HepG2 (cell line): Measurements from ENCODE around the gene PIP4K2B. TPM values are rescaled to one million over a fixed set of nuclear protein-coding genes. Genes with fewer than 3 reads are reported as not detected.
A peak's percentile ranks its signal among the peaks of the same experiment; 100 is the strongest.

Source experiments
- BATF2 ChIP-seq: sonication (generic); formaldehyde crosslinking; IDR thresholded peaks from 2 replicates; pipeline ENCODE4 v1.8.0; 2022; ENCODE audit warnings: mild to moderate bottlenecking, missing genetic modification reagents, moderate library complexity
- ETV5 ChIP-seq: IDR thresholded peaks from 2 replicates; pipeline ENCODE4 v1.6.1; 2018; ENCODE audit warnings: missing biosample characterization, missing genetic modification reagents, inconsistent platforms, borderline replicate concordance
- FIP1L1 ChIP-seq: fragments of 200-400 bp; formaldehyde crosslinking; IDR thresholded peaks from 2 replicates; pipeline ENCODE4 v1.6.1; 2018; ENCODE audit warnings: low read depth, mild to moderate bottlenecking, low read length, moderate library complexity, borderline replicate concordance; ENCODE audit not compliant: insufficient read depth
- FOXK1 ChIP-seq: sonication (generic); formaldehyde crosslinking; IDR thresholded peaks from 2 replicates; pipeline ENCODE4 v1.4.0; 2020; ENCODE audit warnings: low read depth, missing genetic modification reagents, borderline replicate concordance
- IKZF1 ChIP-seq: fragments of 450-650 bp; IDR thresholded peaks from 2 replicates; pipeline ENCODE4 v1.7.1; 2016
- IRF9 ChIP-seq: sonication (generic); formaldehyde crosslinking; IDR thresholded peaks from 2 replicates; pipeline ENCODE4 v1.8.0; 2022; ENCODE audit warnings: missing genetic modification reagents, mild to moderate bottlenecking, borderline replicate concordance
- ISX ChIP-seq: sonication (generic); formaldehyde crosslinking; conservative IDR thresholded peaks from 2 replicates; pipeline ENCODE4 v1.5.0; 2020; ENCODE audit warnings: missing genetic modification reagents
- KDM1A ChIP-seq: IDR thresholded peaks from 2 replicates; pipeline ENCODE4 v1.6.1; 2016; ENCODE audit warnings: missing compliant biosample characterization
- KLF9 ChIP-seq: IDR thresholded peaks from 2 replicates; pipeline ENCODE4 v1.6.1; 2016; ENCODE audit warnings: low read depth
- MTA1 ChIP-seq: sonication (generic); formaldehyde crosslinking; IDR thresholded peaks from 2 replicates; pipeline ENCODE4 v1.4.0; 2020; ENCODE audit warnings: missing genetic modification reagents, mild to moderate bottlenecking, borderline replicate concordance
- NFE2L1 ChIP-seq: sonication (generic); formaldehyde crosslinking; IDR thresholded peaks from 2 replicates; pipeline ENCODE4 v1.4.0; 2020; ENCODE audit warnings: missing genetic modification reagents, mild to moderate bottlenecking, borderline replicate concordance
- PCBP1 ChIP-seq: fragments of 200-400 bp; formaldehyde crosslinking; IDR thresholded peaks from 2 replicates; pipeline ENCODE4 v1.6.1; 2017; ENCODE audit warnings: mild to moderate bottlenecking, low read depth, low read length, borderline replicate concordance
- RAD21 ChIP-seq: fragments of 450-650 bp; formaldehyde crosslinking; IDR thresholded peaks from 2 replicates; pipeline ENCODE4 v1.5.0; 2020; ENCODE audit warnings: mild to moderate bottlenecking
- RBFOX2 ChIP-seq: fragments of 200-400 bp; formaldehyde crosslinking; IDR thresholded peaks from 2 replicates; pipeline ENCODE4 v1.6.1; 2017; ENCODE audit warnings: low read depth, mild to moderate bottlenecking, low read length
- SAFB2 ChIP-seq: sonication (generic); formaldehyde crosslinking; IDR thresholded peaks from 2 replicates; pipeline ENCODE4 v1.5.1; 2020; ENCODE audit warnings: missing genetic modification reagents, low read depth, mild to moderate bottlenecking, borderline replicate concordance
- STAG1 ChIP-seq: sonication (generic); formaldehyde crosslinking; IDR thresholded peaks from 2 replicates; pipeline ENCODE4 v1.4.0; 2020; ENCODE audit warnings: missing genetic modification reagents
- TAF1 ChIP-seq: sonication (generic); formaldehyde crosslinking; IDR thresholded peaks from 2 replicates; pipeline ENCODE4 v1.4.0; 2020; ENCODE audit warnings: missing genetic modification reagents
- THAP11 ChIP-seq: IDR thresholded peaks from 2 replicates; pipeline ENCODE4 v1.6.1; 2016; ENCODE audit warnings: missing biosample characterization, missing genetic modification reagents
- ZNF263 ChIP-seq: sonication (generic); formaldehyde crosslinking; IDR thresholded peaks from 2 replicates; pipeline ENCODE4 v1.4.0; 2020; ENCODE audit warnings: missing genetic modification reagents
- ZNF326 ChIP-seq: sonication (generic); formaldehyde crosslinking; IDR thresholded peaks from 2 replicates; pipeline ENCODE4 v1.4.0; 2020; ENCODE audit warnings: missing genetic modification reagents, borderline replicate concordance
- ZNF431 ChIP-seq: sonication (generic); formaldehyde crosslinking; IDR thresholded peaks from 2 replicates; pipeline ENCODE4 v1.9.0; 2022; ENCODE audit warnings: missing genetic modification reagents, low read depth, mild to moderate bottlenecking, borderline replicate concordance
- ZNF546 ChIP-seq: sonication (generic); formaldehyde crosslinking; conservative IDR thresholded peaks from 2 replicates; pipeline ENCODE4 v1.8.1; 2023; ENCODE audit warnings: mild to moderate bottlenecking, missing genetic modification reagents
- ZNF724P ChIP-seq: sonication (generic); formaldehyde crosslinking; IDR thresholded peaks from 2 replicates; pipeline ENCODE4 v1.8.0; 2022; ENCODE audit warnings: missing genetic modification reagents, borderline replicate concordance
- ZNF747 ChIP-seq: sonication (generic); formaldehyde crosslinking; IDR thresholded peaks from 2 replicates; pipeline ENCODE4 v1.8.1; 2023; ENCODE audit warnings: missing genetic modification reagents, mild to moderate bottlenecking, borderline replicate concordance
- ZNF766 ChIP-seq: sonication (generic); formaldehyde crosslinking; IDR thresholded peaks from 2 replicates; pipeline ENCODE4 v1.5.0; 2020; ENCODE audit warnings: missing genetic modification reagents, borderline replicate concordance
- ZNF883 ChIP-seq: sonication (generic); formaldehyde crosslinking; IDR thresholded peaks from 2 replicates; pipeline ENCODE4 v1.5.1; 2020; ENCODE audit warnings: mild to moderate bottlenecking, missing genetic modification reagents; ENCODE audit errors: not compliant biosample characterization
- ZSCAN25 ChIP-seq: sonication (generic); formaldehyde crosslinking; IDR thresholded peaks from 2 replicates; pipeline ENCODE4 v1.8.0; 2022; ENCODE audit warnings: mild to moderate bottlenecking, missing genetic modification reagents
- polyA plus RNA-seq, 8 experiments: library from polyadenylated mRNA; depleted of rRNA in 3 of 8; stranded (reverse) in 7 of 8; unstranded in 1 of 8; fragments of >200 nt; fragmentation: Illumina TruSeq in 4 of 8; extraction: Trizol in 4 of 8; gene quantifications; 2 replicates each; pipeline versions ENCODE4 v1.2.1 to v1.2.3, GENCODE V29; 2011 to 2016; ENCODE audit warnings: low read depth in 4 of 8, missing spikeins in 1 of 8, mixed read lengths in 1 of 8; ENCODE audit not compliant: insufficient read depth in 1 of 8
- total RNA-seq, 5 experiments: library from RNA; depleted of rRNA; stranded (reverse); fragments of >200 nt; fragmentation: Illumina TruSeq; extraction: Trizol; gene quantifications; 2 replicates each; pipeline ENCODE4 v1.2.3, GENCODE V29; 2016; ENCODE audit warnings: low read depth in 1 of 5
- TF ChIP-seq, protein P1 (sequence below): sonication (generic); formaldehyde crosslinking; IDR thresholded peaks from 2 replicates; pipeline ENCODE4 v1.4.0; 2020; ENCODE audit warnings: mild to moderate bottlenecking, low read depth, missing genetic modification reagents
- TF ChIP-seq, protein P2 (sequence below): sonication (generic); formaldehyde crosslinking; IDR thresholded peaks from 2 replicates; pipeline ENCODE4 v1.4.0; 2020; ENCODE audit warnings: missing genetic modification reagents

Gene PIP4K2B
- total and polyA plus RNA-seq, 2 of the 13 experiments (the other 11 are each of a cell fraction or from before 2014, with no cell fraction given): 20.4 to 54.0 TPM

GRCh38 chr17:38729886-38730525 lies 69.3 kb downstream of the PIP4K2B start, which contains the start of gene CISD3 (continued):
- TF ChIP-seq STAG1: peak; percentile 54
- TF ChIP-seq, protein P1, sequence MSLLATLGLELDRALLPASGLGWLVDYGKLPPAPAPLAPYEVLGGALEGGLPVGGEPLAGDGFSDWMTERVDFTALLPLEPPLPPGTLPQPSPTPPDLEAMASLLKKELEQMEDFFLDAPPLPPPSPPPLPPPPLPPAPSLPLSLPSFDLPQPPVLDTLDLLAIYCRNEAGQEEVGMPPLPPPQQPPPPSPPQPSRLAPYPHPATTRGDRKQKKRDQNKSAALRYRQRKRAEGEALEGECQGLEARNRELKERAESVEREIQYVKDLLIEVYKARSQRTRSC: no peak
- TF ChIP-seq FIP1L1: peak; percentile 90; the same call in 1 of the 2 replicates
- TF ChIP-seq ISX (CRISPR knock-in tag): no peak
- TF ChIP-seq RAD21 (CRISPR knock-in tag): peak; percentile 97
- TF ChIP-seq RBFOX2: peak; percentile 93
- no peak for TF ChIP-seq MTA1 (CRISPR knock-in tag)
- TF ChIP-seq NFE2L1: no peak
- TF ChIP-seq ZNF263 (CRISPR knock-in tag): peak; percentile 35; the same call in 1 of the 2 replicates
- TF ChIP-seq ZNF431 (CRISPR knock-in tag): peak; percentile 79; the same call in 1 of the 2 replicates
- no peak for TF ChIP-seq KDM1A (CRISPR knock-in tag)
- TF ChIP-seq THAP11: peak; percentile 60; the same call in 1 of the 2 replicates
- TF ChIP-seq ZNF883 (CRISPR knock-in tag): peak; percentile 29
- no peak for TF ChIP-seq FOXK1
- peak; percentile 24; the same call in 1 of the 2 replicates for TF ChIP-seq TAF1 (CRISPR knock-in tag)
- peak; percentile 83; the same call in 1 of the 2 replicates for TF ChIP-seq ZNF766
- TF ChIP-seq ZNF747 (CRISPR knock-in tag): peak; percentile 60; the same call in 1 of the 2 replicates
- TF ChIP-seq ZNF546 (CRISPR knock-in tag): peak; percentile 80; the same call in 1 of the 2 replicates
- TF ChIP-seq IKZF1: no peak
- TF ChIP-seq KLF9 (CRISPR knock-in tag): no peak
- peak; percentile 31; the same call in 1 of the 2 replicates for TF ChIP-seq SAFB2
- TF ChIP-seq, protein P2, sequence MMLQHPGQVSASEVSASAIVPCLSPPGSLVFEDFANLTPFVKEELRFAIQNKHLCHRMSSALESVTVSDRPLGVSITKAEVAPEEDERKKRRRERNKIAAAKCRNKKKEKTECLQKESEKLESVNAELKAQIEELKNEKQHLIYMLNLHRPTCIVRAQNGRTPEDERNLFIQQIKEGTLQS (CRISPR knock-in tag): no peak; the same call in 1 of the 2 replicates
- TF ChIP-seq ZSCAN25 (CRISPR knock-in tag): no peak
- 0 out of 2 replicates have a peak, but pooled peaks have one; percentile 43 for TF ChIP-seq ETV5 (CRISPR knock-in tag)
- TF ChIP-seq IRF9 (CRISPR knock-in tag): peak; percentile 68; the same call in 1 of the 2 replicates
- peak; percentile 83; the same call in 1 of the 2 replicates for TF ChIP-seq ZNF326 (CRISPR knock-in tag)
- no peak for TF ChIP-seq BATF2 (CRISPR knock-in tag)
- no peak for TF ChIP-seq PCBP1
- 0 out of 2 replicates have a peak, but pooled peaks have one; percentile 16 for TF ChIP-seq ZNF724P
